ENCODE measurements around the gene TTC28. TPM values are rescaled to one million over a fixed set of nuclear protein-coding genes. Genes with fewer than 3 reads are reported as not detected.

The TTC28 gene
- total RNA-seq, 1 donor from 2014 or later: 7.9 TPM

DNA sequence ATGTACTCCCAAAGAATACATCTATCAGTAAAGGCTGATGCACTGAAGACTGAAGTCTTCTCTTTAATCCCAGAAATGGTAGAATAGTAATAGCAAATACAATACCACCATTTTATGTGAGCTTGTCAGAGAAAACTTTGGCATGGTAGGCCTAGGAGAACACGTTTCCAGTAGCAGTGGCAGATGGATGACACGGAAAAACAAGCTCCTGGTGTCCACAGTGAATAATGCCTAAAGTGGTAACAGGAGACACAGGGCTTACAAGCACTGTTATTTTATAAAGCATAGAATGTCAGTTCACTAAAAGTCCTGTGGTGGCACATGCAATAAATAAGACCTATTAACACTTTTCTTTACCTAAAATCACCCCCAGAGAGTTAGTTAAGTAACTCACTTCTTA is 277.6 kb downstream of the TTC28 start:
- no peak overlapping the region for H3K27ac Mint-ChIP-seq
- CTCF ChIA-PET: no interaction called here
- intact Hi-C loops (cut with micrococcal nuclease): no loop called here
- TF ChIP-seq, protein P1, sequence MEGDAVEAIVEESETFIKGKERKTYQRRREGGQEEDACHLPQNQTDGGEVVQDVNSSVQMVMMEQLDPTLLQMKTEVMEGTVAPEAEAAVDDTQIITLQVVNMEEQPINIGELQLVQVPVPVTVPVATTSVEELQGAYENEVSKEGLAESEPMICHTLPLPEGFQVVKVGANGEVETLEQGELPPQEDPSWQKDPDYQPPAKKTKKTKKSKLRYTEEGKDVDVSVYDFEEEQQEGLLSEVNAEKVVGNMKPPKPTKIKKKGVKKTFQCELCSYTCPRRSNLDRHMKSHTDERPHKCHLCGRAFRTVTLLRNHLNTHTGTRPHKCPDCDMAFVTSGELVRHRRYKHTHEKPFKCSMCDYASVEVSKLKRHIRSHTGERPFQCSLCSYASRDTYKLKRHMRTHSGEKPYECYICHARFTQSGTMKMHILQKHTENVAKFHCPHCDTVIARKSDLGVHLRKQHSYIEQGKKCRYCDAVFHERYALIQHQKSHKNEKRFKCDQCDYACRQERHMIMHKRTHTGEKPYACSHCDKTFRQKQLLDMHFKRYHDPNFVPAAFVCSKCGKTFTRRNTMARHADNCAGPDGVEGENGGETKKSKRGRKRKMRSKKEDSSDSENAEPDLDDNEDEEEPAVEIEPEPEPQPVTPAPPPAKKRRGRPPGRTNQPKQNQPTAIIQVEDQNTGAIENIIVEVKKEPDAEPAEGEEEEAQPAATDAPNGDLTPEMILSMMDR (IDR thresholded peaks at IDR 0.05): no peak
- no peaks in the 10 kb centered on the region for H3K9me3 Mint-ChIP-seq
- ATAC-seq (ENCODE audit: low read depth) (no peak), DNase-seq (no peak)
- no peaks in the 10 kb centered on the region for H3K27me3 Mint-ChIP-seq
- POLR2A ChIA-PET: no interaction called here
- H3K4me1 Mint-ChIP-seq: no peaks in the 10 kb centered on the region
- no peak overlapping the region for H3K4me3 Mint-ChIP-seq
- no peaks in the 10 kb centered on the region for H3K36me3 Mint-ChIP-seq (ENCODE audit: low read depth)

- no peak for DNase-seq
- TF ChIP-seq, protein P1 (IDR thresholded peaks at IDR 0.05): no peak
- ChIA-PET POLR2A (no interaction called here), CTCF (interaction anchor here (0.6 kb wide), 1 partner anchor 257 kb away, joined by 3 read pairs; no protein-coding TSS in a partner anchor)
- Mint-ChIP-seq H3K36me3 (ENCODE audit: low read depth) (no peaks in the 10 kb centered on the region), H3K27me3 (peaks cover 2% of the 10 kb centered on the region), H3K27ac (no peak overlapping the region), H3K4me1 (no peaks in the 10 kb centered on the region), H3K4me3 (no peak overlapping the region), H3K9me3 (no peaks in the 10 kb centered on the region)
- no peak for ATAC-seq (ENCODE audit: low read depth)
- intact Hi-C loops (cut with micrococcal nuclease): no loop called here
Measured at GRCh38 chr22:28398981-28399380, 280.7 kb downstream of the TTC28 start.

DNA sequence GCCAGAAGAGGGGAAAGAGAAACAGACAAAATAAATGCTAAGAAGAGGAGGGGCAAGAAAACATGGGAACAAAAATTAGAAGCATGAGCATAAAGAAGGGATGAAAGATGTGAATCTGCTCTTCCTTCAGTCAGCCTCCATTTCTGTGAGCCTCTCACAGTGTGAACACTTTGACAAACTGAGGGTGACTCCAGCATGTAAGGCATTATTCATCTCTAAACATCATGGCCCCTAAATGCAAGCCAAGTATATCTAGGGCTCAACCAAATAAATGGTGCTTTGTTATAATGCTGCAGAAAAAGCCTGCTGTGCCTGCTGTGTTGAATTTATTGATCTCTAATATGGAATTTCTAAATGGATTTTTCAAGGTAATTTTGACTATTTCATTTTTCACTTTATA is 281.3 kb downstream of the TTC28 start:
- Mint-ChIP-seq H3K36me3 (ENCODE audit: low read depth) (no peaks in the 10 kb centered on the region), H3K4me1 (no peaks in the 10 kb centered on the region), H3K9me3 (no peaks in the 10 kb centered on the region), H3K4me3 (no peak overlapping the region), H3K27ac (no peak overlapping the region), H3K27me3 (peaks cover 2% of the 10 kb centered on the region)
- ATAC-seq (ENCODE audit: low read depth) (no peak), DNase-seq (no peak)
- TF ChIP-seq, protein P1 (IDR thresholded peaks at IDR 0.05): no peak
- intact Hi-C loops (cut with micrococcal nuclease): no loop called here
- POLR2A ChIA-PET: no interaction called here
- CTCF ChIA-PET: interaction anchor here (0.6 kb wide), 1 partner anchor 258 kb away, joined by 3 read pairs; no protein-coding TSS in a partner anchor

GRCh38 chr22:28397306-28397705 is 282.3 kb downstream of the TTC28 start:
- Mint-ChIP-seq H3K9me3 (no peaks in the 10 kb centered on the region), H3K27ac (no peak overlapping the region), H3K4me3 (no peak overlapping the region), H3K36me3 (ENCODE audit: low read depth) (no peaks in the 10 kb centered on the region), H3K27me3 (peaks cover 2% of the 10 kb centered on the region), H3K4me1 (no peaks in the 10 kb centered on the region)
- DNase-seq: no peak
- POLR2A ChIA-PET: no interaction called here
- intact Hi-C loops (cut with micrococcal nuclease): no loop called here
- no peak for ATAC-seq (ENCODE audit: low read depth)
- CTCF ChIA-PET: no interaction called here
- TF ChIP-seq, protein P1 (IDR thresholded peaks at IDR 0.05): no peak

- DNase-seq (no peak), ATAC-seq (ENCODE audit: low read depth) (no peak)
- Mint-ChIP-seq H3K36me3 (ENCODE audit: low read depth) (no peaks in the 10 kb centered on the region), H3K4me3 (no peak overlapping the region), H3K9me3 (no peaks in the 10 kb centered on the region), H3K27ac (no peak overlapping the region), H3K4me1 (no peaks in the 10 kb centered on the region), H3K27me3 (peaks cover 2% of the 10 kb centered on the region)
- ChIA-PET POLR2A (no interaction called here), CTCF (no interaction called here)
- intact Hi-C loops (cut with micrococcal nuclease): no loop called here
- TF ChIP-seq, protein P1 (IDR thresholded peaks at IDR 0.05): no peak
Measured at GRCh38 chr22:28395920-28396753, 283.5 kb downstream of the TTC28 start.
